Gastroesophageal sphincter (tissue), 3 donors: Measurements from ENCODE around the gene TTLL1.

Experiments used
- EP300 ChIP-seq: sonication (generic); formaldehyde crosslinking; IDR thresholded peaks from one replicate; pipeline ENCODE4 v1.6.1; 2017; ENCODE audit warnings: antibody characterized with exemption, mild to moderate bottlenecking
- POLR2A ChIP-seq, 2 donors: fragments of 450-650 bp; IDR thresholded peaks; one replicate each; pipeline ENCODE4 v1.6.1; 2017; ENCODE audit warnings: antibody characterized with exemption in 2 of 2, mild to moderate bottlenecking in 2 of 2, moderate library complexity in 1 of 2
- POLR2AphosphoS5 ChIP-seq: sonication (generic); formaldehyde crosslinking; IDR thresholded peaks from one replicate; pipeline ENCODE4 v1.6.1; 2017; ENCODE audit warnings: antibody characterized with exemption
- TF ChIP-seq, protein P1 (sequence below), 4 experiments: fragments of 200-600 bp in 2 of 4; fragments of 450-650 bp in 2 of 4; sonication (generic) in 1 of 4; IDR thresholded peaks; one replicate each; pipeline ENCODE4 v1.5.1; 2017 to 2019; ENCODE audit warnings: antibody characterized with exemption in 4 of 4, mild to moderate bottlenecking in 2 of 4, moderate library complexity in 2 of 4

DNA sequence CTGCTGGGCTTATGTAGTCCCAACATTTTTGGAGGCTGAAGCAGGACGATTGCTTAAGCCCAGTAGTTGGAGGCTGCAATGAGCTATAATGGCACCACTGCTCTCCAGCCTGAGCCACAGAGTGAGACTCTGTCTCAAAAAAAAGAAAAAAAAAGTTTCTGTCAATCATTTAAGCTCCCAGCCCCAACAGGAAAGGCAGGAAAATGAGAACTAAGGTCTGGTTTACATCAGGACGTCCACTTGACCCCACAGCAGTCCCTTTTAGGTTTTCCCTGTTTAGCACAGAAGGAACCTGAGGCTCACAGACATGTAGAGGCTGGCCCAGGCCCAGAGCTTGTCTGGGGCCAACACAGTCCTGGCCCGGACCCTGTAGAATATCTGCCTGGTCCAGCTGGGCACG is 9.2 kb upstream of the TTLL1 start:
- TF ChIP-seq, protein P1, sequence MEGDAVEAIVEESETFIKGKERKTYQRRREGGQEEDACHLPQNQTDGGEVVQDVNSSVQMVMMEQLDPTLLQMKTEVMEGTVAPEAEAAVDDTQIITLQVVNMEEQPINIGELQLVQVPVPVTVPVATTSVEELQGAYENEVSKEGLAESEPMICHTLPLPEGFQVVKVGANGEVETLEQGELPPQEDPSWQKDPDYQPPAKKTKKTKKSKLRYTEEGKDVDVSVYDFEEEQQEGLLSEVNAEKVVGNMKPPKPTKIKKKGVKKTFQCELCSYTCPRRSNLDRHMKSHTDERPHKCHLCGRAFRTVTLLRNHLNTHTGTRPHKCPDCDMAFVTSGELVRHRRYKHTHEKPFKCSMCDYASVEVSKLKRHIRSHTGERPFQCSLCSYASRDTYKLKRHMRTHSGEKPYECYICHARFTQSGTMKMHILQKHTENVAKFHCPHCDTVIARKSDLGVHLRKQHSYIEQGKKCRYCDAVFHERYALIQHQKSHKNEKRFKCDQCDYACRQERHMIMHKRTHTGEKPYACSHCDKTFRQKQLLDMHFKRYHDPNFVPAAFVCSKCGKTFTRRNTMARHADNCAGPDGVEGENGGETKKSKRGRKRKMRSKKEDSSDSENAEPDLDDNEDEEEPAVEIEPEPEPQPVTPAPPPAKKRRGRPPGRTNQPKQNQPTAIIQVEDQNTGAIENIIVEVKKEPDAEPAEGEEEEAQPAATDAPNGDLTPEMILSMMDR (IDR thresholded peaks at IDR 0.05), result no peak
- TF ChIP-seq POLR2A (IDR thresholded peaks at IDR 0.05) (no peak), EP300 (no peak), POLR2AphosphoS5 (no peak)
